NCI-H1092 treated with DMSO at 0.1 percent for 48 hours (cell line): ENCODE measurements around the gene CAMKK2.
A peak's percentile ranks its signal among the peaks of the same experiment; 100 is the strongest.
"Not testable (repeated sequence)": the region's sequence is repeated elsewhere in the genome, so short reads cannot be mapped to it uniquely, and the experiment has no call there.

Source experiments
- DNase-seq: peaks from one replicate; lab custom pipeline; 2025; lab: John Stamatoyannopoulos, UW

The CAMKK2 gene

GRCh38 chr12:121223292-121224285 lies 72.9 kb downstream of the CAMKK2 start:
- no peak for DNase-seq

GRCh38 chr12:121222847-121223246 lies 73.7 kb downstream of the CAMKK2 start:
- no peak for DNase-seq

GRCh38 chr12:121219353-121219986 lies 77.0 kb downstream of the CAMKK2 start:
- no peak for DNase-seq

- no peak for DNase-seq
Observed at GRCh38 chr12:121218588-121219352, 77.7 kb downstream of the CAMKK2 start.

- DNase-seq: no peak
Observed at GRCh38 chr12:121217761-121218160, 78.7 kb downstream of the CAMKK2 start.

- DNase-seq: no peak
Observed at GRCh38 chr12:121217063-121217462, 79.4 kb downstream of the CAMKK2 start.

GRCh38 chr12:121216102-121216501 lies 80.4 kb downstream of the CAMKK2 start:
- DNase-seq: no peak

- no peak for DNase-seq
Observed at GRCh38 chr12:121214855-121215745, 81.4 kb downstream of the CAMKK2 start.

GRCh38 chr12:121214166-121214777 lies 82.2 kb downstream of the CAMKK2 start:
- DNase-seq: no peak

GRCh38 chr12:121212875-121213274 lies 83.6 kb downstream of the CAMKK2 start:
- DNase-seq: no peak

- peak; percentile 54 for DNase-seq
Observed at GRCh38 chr12:121209624-121210572, 86.6 kb downstream of the CAMKK2 start, which contains the start of gene P2RX4. Gene P2RX4, plus strand, starts transcription at chr12:121210129. Its CDS starts 36 bp downstream, at chr12:121210165.

GRCh38 chr12:121209221-121209620 lies 87.3 kb downstream of the CAMKK2 start:
- DNase-seq: no peak

- not testable (repeated sequence) for DNase-seq
Observed at GRCh38 chr12:121208571-121208970, 87.9 kb downstream of the CAMKK2 start.

GRCh38 chr12:121205491-121205890 lies 91.0 kb downstream of the CAMKK2 start:
- no peak for DNase-seq

GRCh38 chr12:121203482-121203881 lies 93.0 kb downstream of the CAMKK2 start:
- no peak for DNase-seq

- no peak for DNase-seq
Observed at GRCh38 chr12:121202407-121203355, 93.8 kb downstream of the CAMKK2 start.

- DNase-seq: not testable (repeated sequence)
Observed at GRCh38 chr12:121201140-121201539, 95.4 kb downstream of the CAMKK2 start.

GRCh38 chr12:121198949-121199348 lies 97.6 kb downstream of the CAMKK2 start:
- no peak for DNase-seq
